Fibroblast of lung (primary cell): ENCODE measurements around the gene RGP1. TPM values are rescaled to one million over a fixed set of nuclear protein-coding genes. Genes with fewer than 3 reads are reported as not detected.

Source experiments
- DNase-seq, 2 donors: peaks; one replicate each; pipeline versions ENCODE4 v3.0.0 to v3.0.0-alpha.2; 2010; ENCODE audit warnings: low read depth in 2 of 2
- H2AFZ ChIP-seq: 2 replicates; pipeline ENCODE4 v1.5.1; 2012; ENCODE audit warnings: low read length, control low read depth, inconsistent platforms
- H3K27ac ChIP-seq: 2 replicates; pipeline ENCODE4 v1.5.1; 2011; ENCODE audit warnings: low read length, control low read depth; ENCODE audit not compliant: insufficient read depth
- H3K27me3 ChIP-seq: 2 replicates; pipeline ENCODE4 v1.5.1; 2011; ENCODE audit warnings: mild to moderate bottlenecking, low read length; ENCODE audit not compliant: control insufficient read depth, insufficient read depth
- H3K36me3 ChIP-seq: 2 replicates; pipeline ENCODE4 v1.5.1; 2011; ENCODE audit warnings: low read length; ENCODE audit not compliant: control insufficient read depth, insufficient read depth
- H3K4me1 ChIP-seq: 2 replicates; pipeline ENCODE4 v1.5.1; 2011; ENCODE audit warnings: low read length; ENCODE audit not compliant: control insufficient read depth, insufficient read depth; ENCODE audit errors: extremely low read depth
- H3K4me2 ChIP-seq: 2 replicates; pipeline ENCODE4 v1.5.1; 2011; ENCODE audit warnings: low read length, control low read depth; ENCODE audit not compliant: insufficient read depth; ENCODE audit errors: extremely low read depth
- H3K4me3 ChIP-seq, 4 experiments: fragments of 200-600 bp in 1 of 4; sonication (generic) in 1 of 4; replicated peaks in 1 of 4; 2 replicates each; pipeline ENCODE4 v1.5.1; 2011 to 2016; ENCODE audit warnings: low read length in 4 of 4, low read depth in 3 of 4, mild to moderate bottlenecking in 3 of 4, control low read depth in 2 of 4, inconsistent platforms in 1 of 4, mixed read lengths in 1 of 4; ENCODE audit not compliant: insufficient read depth in 1 of 4; ENCODE audit errors: control extremely low read depth in 1 of 4
- H3K79me2 ChIP-seq: 2 replicates; pipeline ENCODE4 v1.5.1; 2012; ENCODE audit warnings: mild to moderate bottlenecking, low read length, inconsistent platforms; ENCODE audit not compliant: control insufficient read depth, insufficient read depth
- H3K9ac ChIP-seq: 2 replicates; pipeline ENCODE4 v1.5.1; 2011; ENCODE audit warnings: mild to moderate bottlenecking, low read length, control low read depth; ENCODE audit not compliant: insufficient read depth
- H3K9me3 ChIP-seq: 2 replicates; pipeline ENCODE4 v1.5.1; 2012; ENCODE audit warnings: low read depth, low read length; ENCODE audit not compliant: control insufficient read depth, insufficient read depth
- H4K20me1 ChIP-seq: 2 replicates; pipeline ENCODE4 v1.5.1; 2011; ENCODE audit warnings: low read length; ENCODE audit not compliant: control insufficient read depth, insufficient read depth; ENCODE audit errors: extremely low read depth
- EZH2 ChIP-seq: IDR thresholded peaks from 2 replicates; pipeline ENCODE4 v1.5.1; 2012; ENCODE audit warnings: low read length, control low read depth, mild to moderate bottlenecking; ENCODE audit errors: missing control alignments
- polyA plus RNA-seq, 2 donors: library from polyadenylated mRNA; depleted of rRNA in 1 of 2; stranded (reverse) in 1 of 2; unstranded in 1 of 2; fragments of >200 nt; gene quantifications; 2 replicates each; pipeline ENCODE4 v1.2.1, GENCODE V29; 2011 to 2012; ENCODE audit warnings: missing spikeins in 1 of 2
- total RNA-seq: library from RNA; depleted of rRNA; stranded (reverse); fragments of >200 nt; gene quantifications from 2 replicates; pipeline ENCODE4 v1.2.1, GENCODE V29; 2014
- TF ChIP-seq, protein P1 (sequence below), 2 donors: IDR thresholded peaks in 1 of 2; conservative IDR thresholded peaks in 1 of 2; 1 replicate in 1 of 2; 2 replicates in 1 of 2; pipeline ENCODE4 v1.5.1; 2011 to 2012; ENCODE audit warnings: low read length in 2 of 2, control low read depth in 1 of 2, inconsistent platforms in 1 of 2, low read depth in 1 of 2, mild to moderate bottlenecking in 1 of 2

RGP1 gene
- total and polyA plus RNA-seq, 2 donors (not counting 1 experiment from before 2014, with no cell fraction given): 14.9 to 17.4 TPM

DNA sequence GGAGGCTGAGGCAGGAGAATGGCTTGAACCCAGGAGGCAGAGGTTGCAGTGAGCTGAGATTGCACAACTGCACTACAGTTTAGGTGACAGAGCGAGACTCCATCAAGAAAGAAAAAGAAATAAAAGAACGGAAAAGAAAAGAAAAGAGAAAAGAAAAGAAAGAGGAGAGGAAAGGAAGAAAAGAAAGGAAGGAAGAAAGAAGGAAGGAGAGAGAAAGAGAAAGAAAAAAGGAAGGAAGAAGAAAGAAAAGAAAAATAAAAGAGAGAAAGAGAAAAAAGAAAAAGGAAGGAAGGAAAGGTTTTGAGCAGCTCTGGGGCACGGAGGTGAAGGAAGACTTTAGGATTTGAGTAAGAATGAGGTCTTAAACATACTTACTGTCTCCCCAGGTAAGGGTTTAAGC is 35.5 kb upstream of the RGP1 start:
- H3K9me3 ChIP-seq: no peaks in the 10 kb centered on the region
- no peak overlapping the region for H3K9ac ChIP-seq
- no peaks in the 10 kb centered on the region for H3K4me1 ChIP-seq
- no peak for DNase-seq
- H3K4me2 ChIP-seq: no peak overlapping the region
- H3K4me3 ChIP-seq: no peak overlapping the region
- H4K20me1 ChIP-seq: no peaks in the 10 kb centered on the region
- H3K27ac ChIP-seq: no peak overlapping the region
- H3K27me3 ChIP-seq: no peaks in the 10 kb centered on the region
- no peak overlapping the region for H2AFZ ChIP-seq
- peaks cover 2% of the 10 kb centered on the region for H3K79me2 ChIP-seq
- H3K36me3 ChIP-seq: peaks cover 61% of the 10 kb centered on the region
- TF ChIP-seq, protein P1, sequence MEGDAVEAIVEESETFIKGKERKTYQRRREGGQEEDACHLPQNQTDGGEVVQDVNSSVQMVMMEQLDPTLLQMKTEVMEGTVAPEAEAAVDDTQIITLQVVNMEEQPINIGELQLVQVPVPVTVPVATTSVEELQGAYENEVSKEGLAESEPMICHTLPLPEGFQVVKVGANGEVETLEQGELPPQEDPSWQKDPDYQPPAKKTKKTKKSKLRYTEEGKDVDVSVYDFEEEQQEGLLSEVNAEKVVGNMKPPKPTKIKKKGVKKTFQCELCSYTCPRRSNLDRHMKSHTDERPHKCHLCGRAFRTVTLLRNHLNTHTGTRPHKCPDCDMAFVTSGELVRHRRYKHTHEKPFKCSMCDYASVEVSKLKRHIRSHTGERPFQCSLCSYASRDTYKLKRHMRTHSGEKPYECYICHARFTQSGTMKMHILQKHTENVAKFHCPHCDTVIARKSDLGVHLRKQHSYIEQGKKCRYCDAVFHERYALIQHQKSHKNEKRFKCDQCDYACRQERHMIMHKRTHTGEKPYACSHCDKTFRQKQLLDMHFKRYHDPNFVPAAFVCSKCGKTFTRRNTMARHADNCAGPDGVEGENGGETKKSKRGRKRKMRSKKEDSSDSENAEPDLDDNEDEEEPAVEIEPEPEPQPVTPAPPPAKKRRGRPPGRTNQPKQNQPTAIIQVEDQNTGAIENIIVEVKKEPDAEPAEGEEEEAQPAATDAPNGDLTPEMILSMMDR (conservative IDR thresholded peaks at IDR 0.05 in 1 of 2, IDR thresholded peaks at IDR 0.05 in 1 of 2; ENCODE audit: low read depth in 1 of 2, low read length in 2 of 2): no peak
- TF ChIP-seq EZH2: no peak

DNA sequence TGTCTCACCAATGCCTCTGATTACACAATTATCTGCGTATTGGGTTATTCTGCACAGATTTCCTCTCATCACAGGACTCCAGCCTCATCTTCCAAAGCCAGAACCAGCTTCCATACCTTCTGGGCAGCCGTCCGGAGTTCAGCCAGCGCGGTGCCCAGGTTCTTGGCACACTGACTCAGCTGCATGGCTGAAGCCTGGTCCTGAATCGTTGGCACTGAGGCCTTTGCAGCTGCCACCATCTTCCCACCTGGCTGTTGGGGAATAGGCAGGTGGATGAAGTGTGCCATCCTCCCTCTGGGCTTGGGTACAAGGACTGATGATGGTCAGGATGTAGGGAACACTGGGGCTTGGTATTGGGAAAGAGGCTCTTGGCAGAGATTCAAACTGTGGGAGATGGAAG is 35.0 kb upstream of the RGP1 start:
- Histone ChIP-seq H3K9ac (no peak overlapping the region), H3K9me3 (no peaks in the 10 kb centered on the region), H4K20me1 (no peaks in the 10 kb centered on the region), H3K4me1 (no peaks in the 10 kb centered on the region), H3K27ac (no peak overlapping the region), H3K4me2 (no peak overlapping the region), H3K27me3 (no peaks in the 10 kb centered on the region), H3K4me3 (no peak overlapping the region), H3K79me2 (peaks cover 2% of the 10 kb centered on the region), H2AFZ (no peak overlapping the region), H3K36me3 (peaks cover 64% of the 10 kb centered on the region)
- TF ChIP-seq EZH2: no peak
- TF ChIP-seq, protein P1 (conservative IDR thresholded peaks at IDR 0.05 in 1 of 2, IDR thresholded peaks at IDR 0.05 in 1 of 2; ENCODE audit: low read depth in 1 of 2, low read length in 2 of 2): no peak
- no peak for DNase-seq

DNA sequence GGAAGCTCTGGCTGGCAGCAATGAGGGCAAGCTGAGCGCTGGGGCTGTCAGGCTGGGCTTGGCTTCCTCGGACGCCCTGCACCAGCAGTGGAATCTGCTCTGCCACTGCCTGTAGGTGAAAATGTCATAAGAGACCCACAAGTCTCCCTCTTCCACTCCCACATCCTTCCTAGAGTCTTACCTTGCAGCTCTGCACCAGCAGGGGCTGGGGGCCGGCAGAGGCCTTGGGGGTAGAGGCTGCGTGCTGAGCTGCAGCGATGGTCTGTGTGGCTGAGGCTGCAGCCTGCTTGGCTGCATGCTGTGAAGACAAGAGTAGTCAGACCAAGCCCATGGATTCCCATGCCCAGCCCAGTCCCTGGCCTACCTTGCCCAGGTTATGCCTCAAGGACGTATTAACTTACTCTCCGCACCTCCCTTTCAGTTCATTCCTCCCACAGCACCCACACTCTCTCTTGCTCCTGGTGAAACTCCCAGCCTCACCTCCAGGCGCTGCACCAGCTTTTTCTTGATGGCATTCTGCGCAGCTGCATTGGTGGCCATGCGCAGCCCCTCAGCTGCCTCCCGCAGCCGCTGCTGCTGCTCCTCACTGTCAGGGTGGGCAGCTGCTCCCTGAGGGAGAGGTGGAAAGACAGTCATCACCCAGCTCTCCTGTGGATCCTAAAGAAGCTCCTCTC is 34.4 kb upstream of the RGP1 start:
- H3K9me3 ChIP-seq: no peaks in the 10 kb centered on the region
- H4K20me1 ChIP-seq: no peaks in the 10 kb centered on the region
- H3K79me2 ChIP-seq: peaks cover 2% of the 10 kb centered on the region

More for the DNA sequence above, 34.4 kb upstream of the RGP1 start:
- no peak overlapping the region for H2AFZ ChIP-seq
- no peak overlapping the region for H3K27ac ChIP-seq
- DNase-seq: no peak
- TF ChIP-seq, protein P1 (conservative IDR thresholded peaks at IDR 0.05 in 1 of 2, IDR thresholded peaks at IDR 0.05 in 1 of 2; ENCODE audit: low read depth in 1 of 2, low read length in 2 of 2): no peak
- no peak for TF ChIP-seq EZH2
- no peak overlapping the region for H3K4me3 ChIP-seq
- no peaks in the 10 kb centered on the region for H3K4me1 ChIP-seq
- H3K4me2 ChIP-seq: no peak overlapping the region
- peaks cover 69% of the 10 kb centered on the region for H3K36me3 ChIP-seq
- H3K9ac ChIP-seq: no peak overlapping the region
- no peaks in the 10 kb centered on the region for H3K27me3 ChIP-seq
